Right lobe of liver (tissue), 4 donors: ENCODE results near the gene CPNE1.

ENCODE experiments used
- POLR2A ChIP-seq: fragments of 450-650 bp; IDR thresholded peaks from one replicate; pipeline ENCODE4 v1.6.1; 2017; ENCODE audit warnings: antibody characterized with exemption, mild to moderate bottlenecking
- TF ChIP-seq, protein P1 (sequence below), 4 donors: fragments of 200-600 bp in 3 of 4; fragments of 450-650 bp in 1 of 4; IDR thresholded peaks; one replicate each; pipeline versions ENCODE4 v1.5.1 to v1.8.0; 2016 to 2022; ENCODE audit warnings: antibody characterized with exemption in 4 of 4, mild to moderate bottlenecking in 2 of 4
- donor health status: DM: no; HTN: no; CAD: no.
- donor health status: DM: no; HTN: no; CAD: no.
- donor health status: DM: no; HTN: yes; CAD: no.

DNA sequence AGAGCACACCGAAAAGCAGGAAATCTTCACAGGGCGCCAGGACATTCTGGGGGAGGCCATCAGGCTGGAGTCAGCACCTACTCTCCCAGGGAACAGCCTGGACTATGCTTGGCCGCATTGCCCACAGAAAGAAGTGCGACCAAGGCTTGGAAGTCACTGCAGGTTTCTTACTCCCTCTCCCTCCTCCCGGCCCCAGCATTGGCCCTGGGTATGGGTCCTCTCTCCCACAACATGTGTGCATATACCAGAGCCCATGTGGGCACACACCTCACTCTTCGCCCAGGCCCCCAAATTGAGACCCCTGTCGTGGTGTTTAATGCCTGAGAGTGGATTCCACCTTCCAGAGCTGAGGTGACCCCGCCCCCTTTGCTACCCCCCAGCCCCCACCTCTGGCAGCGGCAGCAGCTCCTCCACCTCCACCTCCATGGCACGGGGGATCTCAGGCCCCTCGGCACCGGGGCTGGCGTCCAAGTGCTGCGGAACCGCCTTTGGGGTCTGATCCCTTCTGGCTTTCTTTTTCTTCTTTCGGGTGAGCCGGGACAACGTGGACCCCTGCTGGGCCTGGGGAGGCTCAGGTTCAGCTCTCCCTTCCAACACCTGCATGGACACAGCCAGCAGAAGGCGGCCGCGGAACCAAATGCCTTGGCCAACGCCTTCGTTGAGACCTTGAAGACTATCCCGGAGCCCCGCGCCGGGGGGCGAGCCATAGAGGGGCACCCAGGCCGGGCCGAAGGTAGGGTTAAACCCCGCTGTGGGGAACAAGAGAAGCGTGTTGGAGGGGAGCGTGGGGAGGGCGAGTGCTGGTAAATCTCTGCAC lies 64.3 kb downstream of the CPNE1 start:
- TF ChIP-seq, protein P1, sequence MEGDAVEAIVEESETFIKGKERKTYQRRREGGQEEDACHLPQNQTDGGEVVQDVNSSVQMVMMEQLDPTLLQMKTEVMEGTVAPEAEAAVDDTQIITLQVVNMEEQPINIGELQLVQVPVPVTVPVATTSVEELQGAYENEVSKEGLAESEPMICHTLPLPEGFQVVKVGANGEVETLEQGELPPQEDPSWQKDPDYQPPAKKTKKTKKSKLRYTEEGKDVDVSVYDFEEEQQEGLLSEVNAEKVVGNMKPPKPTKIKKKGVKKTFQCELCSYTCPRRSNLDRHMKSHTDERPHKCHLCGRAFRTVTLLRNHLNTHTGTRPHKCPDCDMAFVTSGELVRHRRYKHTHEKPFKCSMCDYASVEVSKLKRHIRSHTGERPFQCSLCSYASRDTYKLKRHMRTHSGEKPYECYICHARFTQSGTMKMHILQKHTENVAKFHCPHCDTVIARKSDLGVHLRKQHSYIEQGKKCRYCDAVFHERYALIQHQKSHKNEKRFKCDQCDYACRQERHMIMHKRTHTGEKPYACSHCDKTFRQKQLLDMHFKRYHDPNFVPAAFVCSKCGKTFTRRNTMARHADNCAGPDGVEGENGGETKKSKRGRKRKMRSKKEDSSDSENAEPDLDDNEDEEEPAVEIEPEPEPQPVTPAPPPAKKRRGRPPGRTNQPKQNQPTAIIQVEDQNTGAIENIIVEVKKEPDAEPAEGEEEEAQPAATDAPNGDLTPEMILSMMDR (IDR thresholded peaks at IDR 0.05): no peak
- no peak for TF ChIP-seq POLR2A
